ENCODE data around the gene CD300A.

- TF ChIP-seq CTCF (IDR thresholded peaks at IDR 0.05; ENCODE audit: low read depth, low read length), result no peak
- no peak for TF ChIP-seq EZH2phosphoT487 (IDR thresholded peaks at IDR 0.05; ENCODE audit: low read depth)
Observed at GRCh38 chr17:74471341-74471740, 4.9 kb downstream of the CD300A start.
